NCI-H748 treated with DMSO at 0.1 percent for 48 hours (cell line): ENCODE results near the gene C6orf132.

Experiments
- DNase-seq: peaks from one replicate; lab custom pipeline; 2025; lab: John Stamatoyannopoulos, UW

Gene C6orf132

GRCh38 chr6:42078386-42078785 lies 64.0 kb downstream of the C6orf132 start:
- DNase-seq, result no peak

DNA sequence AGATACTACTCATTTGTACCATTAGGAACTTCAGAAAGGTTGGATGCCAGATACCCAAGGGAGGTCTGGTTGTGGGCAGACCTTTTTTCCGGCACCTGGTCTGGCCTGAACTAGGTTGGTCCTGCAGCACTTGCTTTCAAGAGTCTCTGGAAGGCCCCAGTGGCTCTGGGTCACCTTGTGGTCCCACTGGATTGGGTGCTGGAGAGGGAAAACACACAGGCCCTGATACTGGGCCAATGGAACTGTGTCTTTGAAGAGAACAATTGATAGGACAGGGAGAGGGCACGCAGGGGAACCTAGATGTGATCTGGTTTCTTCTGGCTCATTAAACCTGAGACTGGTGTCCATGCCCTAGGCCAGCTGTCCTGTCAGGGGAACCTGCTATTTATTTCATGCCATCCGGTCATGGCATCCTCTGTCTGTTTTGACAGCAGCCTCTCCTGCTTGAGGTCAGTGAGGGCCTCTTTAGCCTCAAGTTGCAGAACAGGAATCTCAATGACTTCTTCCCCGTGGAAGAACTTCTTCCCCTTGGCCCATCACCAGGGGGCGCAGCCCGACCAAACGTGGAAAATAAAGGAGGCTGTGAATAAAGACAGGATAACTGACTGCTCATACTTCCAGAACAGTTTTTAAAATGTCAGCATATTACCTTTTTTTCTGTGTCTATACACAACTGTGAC lies 67.1 kb downstream of the C6orf132 start:
- peak; percentile 46 for DNase-seq

- no peak for DNase-seq
Observed at GRCh38 chr6:42073287-42073686, 69.1 kb downstream of the C6orf132 start.

GRCh38 chr6:42071881-42072583 lies 70.4 kb downstream of the C6orf132 start:
- DNase-seq, result no peak

DNA sequence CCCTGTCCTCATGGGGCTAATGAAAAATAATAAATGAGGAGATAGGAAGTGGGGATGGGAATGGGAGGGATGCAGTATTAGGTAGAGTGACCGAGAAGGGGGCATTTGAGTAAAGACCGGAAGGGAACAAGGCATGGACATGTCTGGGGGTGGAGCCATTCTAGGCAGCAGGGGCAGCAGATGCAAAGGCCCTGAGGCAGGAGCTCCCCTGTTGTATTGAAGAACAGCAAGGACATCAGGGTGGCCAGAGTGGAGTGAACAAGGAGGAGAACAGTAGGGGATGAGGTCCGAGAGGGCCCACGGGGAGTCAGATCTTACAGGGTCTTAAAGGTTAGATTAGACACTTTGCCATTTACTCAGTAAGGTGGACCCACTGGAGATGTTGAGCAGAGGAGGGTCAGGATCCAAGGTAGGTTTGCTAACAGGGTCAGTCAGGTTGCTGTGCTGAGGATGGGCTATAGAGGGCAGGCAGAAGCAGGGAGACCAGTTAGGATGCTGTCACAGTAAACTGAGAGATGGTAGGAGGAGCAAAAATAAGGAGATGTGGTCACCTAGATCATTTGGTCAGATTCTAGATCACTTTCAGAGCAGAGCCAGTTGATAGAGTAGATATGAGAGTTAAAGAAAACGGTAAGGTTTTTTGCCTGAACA lies 73.4 kb downstream of the C6orf132 start:
- DNase-seq, result no peak

DNA sequence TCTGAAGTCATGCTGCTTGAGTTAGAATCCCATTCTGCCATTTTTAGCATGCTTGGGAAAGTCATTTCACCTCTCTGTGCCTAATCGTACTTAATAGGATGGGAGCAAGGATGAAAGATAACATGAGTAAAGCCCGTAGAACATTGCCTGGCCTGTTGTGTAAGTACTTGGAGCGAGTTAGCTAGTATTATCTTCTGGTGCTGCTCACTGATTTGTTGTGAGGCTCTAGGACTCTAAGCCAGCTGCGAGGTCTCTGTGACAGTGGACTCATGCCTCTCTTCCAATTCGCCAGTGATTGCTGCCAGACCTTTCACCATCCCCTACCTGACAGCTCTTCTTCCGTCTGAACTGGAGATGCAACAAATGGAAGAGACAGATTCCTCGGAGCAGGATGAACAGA lies 74.2 kb downstream of the C6orf132 start:
- no peak for DNase-seq

DNA sequence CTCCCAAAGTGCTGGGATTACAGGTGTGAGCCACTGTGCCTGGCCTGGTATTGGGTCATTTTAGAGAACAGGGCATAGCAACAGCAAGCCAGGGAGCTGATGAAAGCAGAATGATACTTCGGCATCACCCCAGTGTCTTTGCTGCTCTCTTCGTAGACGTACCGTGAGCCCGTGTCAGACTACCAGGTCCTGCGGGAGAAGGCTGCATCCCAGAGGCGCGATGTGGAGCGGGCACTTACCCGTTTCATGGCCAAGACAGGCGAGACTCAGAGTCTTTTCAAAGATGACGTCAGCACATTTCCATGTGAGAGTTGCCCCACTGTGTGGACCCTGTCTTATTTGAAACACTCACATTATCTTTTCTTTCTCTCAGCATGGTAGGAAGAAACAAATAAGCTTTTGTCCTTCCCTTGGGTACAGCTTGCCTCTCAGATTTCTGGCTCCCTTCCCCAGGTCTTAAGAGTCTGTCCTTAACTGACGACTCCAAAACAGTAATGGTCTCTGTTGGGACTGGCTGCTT lies 76.2 kb downstream of the C6orf132 start:
- DNase-seq, result no peak

DNA sequence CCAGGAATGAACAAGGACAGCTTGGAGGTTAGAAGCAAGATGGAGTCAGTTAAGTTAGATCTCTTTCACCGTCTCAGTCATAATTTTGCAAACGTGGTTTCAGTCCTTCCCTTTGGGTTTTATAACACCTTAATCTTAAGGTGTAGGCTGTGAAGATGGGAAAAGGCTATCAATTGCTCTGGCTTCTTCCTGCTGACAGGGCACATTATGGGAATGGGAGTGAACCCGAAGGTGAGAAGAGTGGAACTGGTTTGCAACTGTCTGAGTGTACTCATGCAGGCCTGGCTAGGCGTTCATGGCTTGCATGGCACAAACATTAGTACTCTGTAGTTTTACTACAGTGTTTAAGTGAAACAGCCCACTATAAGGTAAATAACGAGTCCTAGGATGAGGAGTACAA lies 82.7 kb downstream of the C6orf132 start:
- DNase-seq, result no peak

GRCh38 chr6:42053601-42054000 lies 88.8 kb downstream of the C6orf132 start:
- DNase-seq, result no peak

- DNase-seq, result no peak
Observed at GRCh38 chr6:42051268-42051653, 91.2 kb downstream of the C6orf132 start.
